GM18951 (cell line): ENCODE measurements around the gene ARHGAP9.

ENCODE experiments used
- POLR2A ChIP-seq: IDR thresholded peaks from 4 replicates; pipeline ENCODE4 v1.6.1; 2011; ENCODE audit warnings: mild to moderate bottlenecking; ENCODE audit not compliant: insufficient read length, insufficient read depth; ENCODE audit errors: extremely low read depth
- in situ Hi-C: fragments of 300-500 bp; cut with MboI; formaldehyde crosslinking; loops from one replicate; pipeline ENCODE4 v1.12.0; 2022; ENCODE audit warnings: low sequenced_read_pairs, mixed read lengths, inconsistent platforms; ENCODE audit not compliant: unreplicated experiment

ARHGAP9 gene

GRCh38 chr12:57491393-57492280, 12.0 kb upstream of the ARHGAP9 start:
- in situ Hi-C loops = no loop called here
- no peak for TF ChIP-seq POLR2A

GRCh38 chr12:57490126-57490525, 10.5 kb upstream of the ARHGAP9 start:
- no peak for TF ChIP-seq POLR2A
- in situ Hi-C loops = no loop called here

- in situ Hi-C loops = no loop called here
- TF ChIP-seq POLR2A = no peak
Observed at GRCh38 chr12:57489157-57489641, 9.5 kb upstream of the ARHGAP9 start.

GRCh38 chr12:57488402-57489156, 8.9 kb upstream of the ARHGAP9 start:
- TF ChIP-seq POLR2A = no peak
- in situ Hi-C loops = no loop called here

- in situ Hi-C loops = no loop called here
- peak; percentile 86 for TF ChIP-seq POLR2A
Observed at GRCh38 chr12:57487597-57488401, 8.1 kb upstream of the ARHGAP9 start, which contains the start of gene MARS1. Gene MARS1, plus strand, starts transcription at chr12:57488068. Its CDS starts 23 bp downstream, at chr12:57488091.

GRCh38 chr12:57487055-57487596, 7.5 kb upstream of the ARHGAP9 start:
- in situ Hi-C loops = no loop called here
- no peak for TF ChIP-seq POLR2A

- no peak for TF ChIP-seq POLR2A
- in situ Hi-C loops = no loop called here
Observed at GRCh38 chr12:57485695-57486094, 6.0 kb upstream of the ARHGAP9 start.

- in situ Hi-C loops = no loop called here
Observed at GRCh38 chr12:57483466-57483865, 3.8 kb upstream of the ARHGAP9 start.

GRCh38 chr12:57481671-57482070, 2.0 kb upstream of the ARHGAP9 start:
- TF ChIP-seq POLR2A = no peak
- in situ Hi-C loops = no loop called here

More at GRCh38 chr12:57483466-57483865, 3.8 kb upstream of the ARHGAP9 start:
- TF ChIP-seq POLR2A = no peak

- in situ Hi-C loops = no loop called here
- TF ChIP-seq POLR2A = no peak
Observed at GRCh38 chr12:57479043-57479375, 657 bp downstream of the ARHGAP9 start.

- in situ Hi-C loops = no loop called here
- peak; percentile 52 for TF ChIP-seq POLR2A
Observed at GRCh38 chr12:57477710-57478681, 1.7 kb downstream of the ARHGAP9 start.

GRCh38 chr12:57476993-57477709, 2.5 kb downstream of the ARHGAP9 start:
- no peak for TF ChIP-seq POLR2A
- in situ Hi-C loops = no loop called here
